Measurements from ENCODE around the gene KCNC4.

GRCh38 chr1:110223127-110223526 is 13.0 kb downstream of the KCNC4 start:
- TF ChIP-seq POLR2A (IDR thresholded peaks at IDR 0.05; ENCODE audit: low read length) (no peak), GATA1 (IDR thresholded peaks at IDR 0.05; ENCODE audit: low read depth, low read length) (no peak)
